MM.1S (cell line): ENCODE data around the gene CSH1.
"Not testable (repeated sequence)": the region's sequence is repeated elsewhere in the genome, so short reads cannot be mapped to it uniquely, and the experiment has no call there.

Experiments
- CTCF ChIP-seq: fragments of 300-600 bp; sonication (generic); IDR thresholded peaks from 2 replicates; pipeline ENCODE4 v1.5.1; 2016; ENCODE audit warnings: antibody characterized with exemption, low read length, mixed read lengths
- EZH2 ChIP-seq: fragments of 300-600 bp; sonication (generic); optimal IDR thresholded peaks from 2 replicates; pipeline ENCODE3; 2017; ENCODE audit warnings: low read depth, mild to moderate bottlenecking, antibody characterized with exemption, low read length, mixed read lengths
- EZH2phosphoT487 ChIP-seq: fragments of 300-600 bp; sonication (generic); IDR thresholded peaks from 2 replicates; pipeline ENCODE4 v1.6.1; 2018; ENCODE audit warnings: antibody characterized with exemption, low read length

GRCh38 chr17:63922402-63922801, 26.0 kb upstream of the CSH1 start:
- not testable (repeated sequence) for TF ChIP-seq CTCF, EZH2, EZH2phosphoT487
